HG03103 (cell line): ENCODE results near the gene HLA-DRA.

Source experiments
- ATAC-seq: cut with Tn5 transposase; IDR thresholded peaks from one replicate; pipeline ENCODE4 v1.9.1; 2021; ENCODE audit warnings: low read depth; ENCODE audit not compliant: unreplicated experiment

The HLA-DRA gene

DNA sequence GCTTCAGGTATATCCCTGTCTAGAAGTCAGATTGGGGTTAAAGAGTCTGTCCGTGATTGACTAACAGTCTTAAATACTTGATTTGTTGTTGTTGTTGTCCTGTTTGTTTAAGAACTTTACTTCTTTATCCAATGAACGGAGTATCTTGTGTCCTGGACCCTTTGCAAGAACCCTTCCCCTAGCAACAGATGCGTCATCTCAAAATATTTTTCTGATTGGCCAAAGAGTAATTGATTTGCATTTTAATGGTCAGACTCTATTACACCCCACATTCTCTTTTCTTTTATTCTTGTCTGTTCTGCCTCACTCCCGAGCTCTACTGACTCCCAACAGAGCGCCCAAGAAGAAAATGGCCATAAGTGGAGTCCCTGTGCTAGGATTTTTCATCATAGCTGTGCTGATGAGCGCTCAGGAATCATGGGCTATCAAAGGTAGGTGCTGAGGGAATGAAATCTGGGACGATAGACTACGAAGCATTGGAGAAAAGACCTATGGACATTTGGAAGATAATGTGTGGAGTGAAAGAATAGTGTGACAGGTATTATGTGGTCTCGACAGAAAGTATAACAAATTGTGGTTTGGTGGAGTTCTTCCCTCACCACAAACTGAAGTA, at the start of gene HLA-DRA:
HLA-DRA (plus strand) TSS at position 286 of the 613 bp plus-strand sequence; CDS start at position 350, 64 bp downstream.
- ATAC-seq: no peak

DNA sequence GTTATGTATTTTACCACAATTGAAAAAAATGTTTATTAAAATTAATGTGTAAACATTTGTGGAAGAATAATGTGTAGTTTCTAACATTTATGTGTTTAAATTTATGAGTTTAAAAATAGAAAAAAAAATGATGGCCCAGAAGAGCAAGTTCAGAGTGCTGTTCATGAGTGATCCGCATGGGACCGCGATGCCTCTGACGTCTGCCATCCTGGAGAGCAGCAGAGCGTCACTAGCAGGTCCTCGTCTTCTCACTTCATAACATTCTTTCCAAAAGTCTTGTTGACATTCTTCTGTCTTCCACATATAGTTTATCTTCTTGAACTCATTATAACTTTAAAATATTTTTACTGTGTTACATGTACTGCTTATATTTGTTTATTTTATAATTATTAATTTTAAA, 48.2 kb upstream of the HLA-DRA start:
- ATAC-seq: no peak

GRCh38 chr6:32393665-32394420, 45.8 kb upstream of the HLA-DRA start:
- ATAC-seq: no peak

- ATAC-seq: no peak
Observed at GRCh38 chr6:32396028-32396427, 43.7 kb upstream of the HLA-DRA start.

DNA sequence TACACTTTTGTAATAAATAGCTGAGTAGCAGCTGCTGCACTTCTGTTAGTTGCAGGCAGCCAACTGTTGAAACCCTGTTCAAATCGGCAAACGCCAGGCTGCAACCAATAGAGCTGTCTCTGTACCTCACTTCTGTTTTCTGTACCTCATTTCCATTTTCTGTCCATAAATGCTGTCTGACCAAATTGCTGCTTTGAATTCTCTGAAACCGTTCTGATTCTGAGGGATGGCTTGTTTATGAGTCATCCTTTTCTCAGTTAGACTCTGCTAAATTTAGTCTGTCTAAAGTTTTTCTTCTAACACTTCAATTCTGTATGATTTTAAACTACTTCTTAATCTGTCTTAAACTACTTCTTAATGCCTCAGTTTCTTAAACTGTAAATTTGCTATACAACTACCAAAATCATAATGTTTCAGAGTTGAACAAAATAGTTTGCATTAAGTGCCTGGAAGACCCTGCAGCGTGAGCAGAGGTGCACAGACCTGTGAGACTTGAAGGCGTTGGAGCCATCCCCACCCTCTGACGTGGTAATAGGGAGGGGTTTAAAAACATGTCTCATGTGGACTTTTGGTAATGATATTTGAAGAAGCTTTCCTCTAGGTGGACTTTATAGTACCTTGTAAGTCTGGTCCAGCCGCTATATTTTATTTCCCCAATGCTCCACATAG, 42.3 kb upstream of the HLA-DRA start:
- ATAC-seq: no peak

GRCh38 chr6:32401284-32401963, 38.3 kb upstream of the HLA-DRA start:
- no peak for ATAC-seq

DNA sequence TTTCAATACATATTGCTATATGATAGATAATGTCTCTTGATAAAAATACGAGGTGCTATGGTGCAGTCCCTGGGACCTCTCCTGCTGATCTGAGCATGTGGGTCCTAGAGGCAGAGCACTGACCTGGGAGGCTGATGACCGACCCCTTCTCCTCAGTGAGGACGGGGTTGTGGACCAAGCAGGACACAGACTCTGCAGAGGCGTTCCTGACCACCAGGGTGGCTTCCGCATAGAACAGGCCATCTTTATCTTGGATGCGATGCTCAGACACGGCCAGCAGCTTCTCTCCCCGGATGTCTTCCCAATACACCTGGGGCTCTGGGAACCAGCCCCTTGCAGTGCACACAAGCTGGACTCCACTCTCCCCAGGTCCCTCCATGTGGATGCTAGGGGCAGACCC, 36.9 kb upstream of the HLA-DRA start:
- no peak for ATAC-seq

GRCh38 chr6:32405656-32406055, 34.0 kb upstream of the HLA-DRA start:
- ATAC-seq: no peak

DNA sequence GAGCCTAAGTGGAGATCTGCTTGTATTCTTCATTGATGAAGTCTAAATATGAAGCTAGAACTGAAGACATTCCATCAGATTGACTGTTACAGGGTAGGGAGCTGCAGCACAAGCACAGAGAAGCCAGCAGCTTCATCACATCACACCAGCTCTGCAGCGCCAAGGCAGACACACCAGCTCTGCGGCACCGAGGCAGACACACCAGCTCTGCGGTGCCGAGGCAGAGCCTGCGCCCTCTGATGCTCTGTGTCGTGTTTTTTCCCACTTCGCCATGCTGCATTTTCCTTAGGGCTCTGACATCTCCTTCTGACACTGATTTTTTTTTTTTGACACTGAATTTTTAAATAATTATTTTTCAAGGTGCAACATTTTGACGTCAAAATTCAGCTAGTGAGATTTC, 33.5 kb upstream of the HLA-DRA start:
- ATAC-seq: no peak

DNA sequence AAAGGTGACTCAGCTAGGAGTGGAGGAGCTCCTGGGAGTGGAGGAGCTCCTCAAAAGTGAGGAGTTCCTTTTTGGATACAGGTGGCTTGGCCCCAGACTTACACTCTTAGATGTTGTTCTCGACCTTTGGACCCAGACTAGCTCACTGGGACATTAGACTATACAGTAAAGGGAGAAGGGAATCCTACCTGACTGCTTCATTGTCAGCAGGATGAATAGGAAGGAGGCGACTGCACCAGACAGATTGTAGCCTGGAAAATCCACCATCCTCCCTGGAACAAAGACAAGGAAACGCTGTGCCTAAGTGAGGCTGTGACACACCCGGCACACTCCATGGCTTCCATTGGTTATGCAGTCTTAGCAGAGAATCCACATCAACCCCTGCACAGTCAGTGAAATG, 32.8 kb upstream of the HLA-DRA start, which contains the start of gene BTNL2:
BTNL2 (minus strand) TSS at position 325 of the 400 bp plus-strand sequence; CDS start at position 267, 58 bp downstream.
- no peak for ATAC-seq

- ATAC-seq: no peak
Observed at GRCh38 chr6:32410906-32411305, 28.8 kb upstream of the HLA-DRA start.

DNA sequence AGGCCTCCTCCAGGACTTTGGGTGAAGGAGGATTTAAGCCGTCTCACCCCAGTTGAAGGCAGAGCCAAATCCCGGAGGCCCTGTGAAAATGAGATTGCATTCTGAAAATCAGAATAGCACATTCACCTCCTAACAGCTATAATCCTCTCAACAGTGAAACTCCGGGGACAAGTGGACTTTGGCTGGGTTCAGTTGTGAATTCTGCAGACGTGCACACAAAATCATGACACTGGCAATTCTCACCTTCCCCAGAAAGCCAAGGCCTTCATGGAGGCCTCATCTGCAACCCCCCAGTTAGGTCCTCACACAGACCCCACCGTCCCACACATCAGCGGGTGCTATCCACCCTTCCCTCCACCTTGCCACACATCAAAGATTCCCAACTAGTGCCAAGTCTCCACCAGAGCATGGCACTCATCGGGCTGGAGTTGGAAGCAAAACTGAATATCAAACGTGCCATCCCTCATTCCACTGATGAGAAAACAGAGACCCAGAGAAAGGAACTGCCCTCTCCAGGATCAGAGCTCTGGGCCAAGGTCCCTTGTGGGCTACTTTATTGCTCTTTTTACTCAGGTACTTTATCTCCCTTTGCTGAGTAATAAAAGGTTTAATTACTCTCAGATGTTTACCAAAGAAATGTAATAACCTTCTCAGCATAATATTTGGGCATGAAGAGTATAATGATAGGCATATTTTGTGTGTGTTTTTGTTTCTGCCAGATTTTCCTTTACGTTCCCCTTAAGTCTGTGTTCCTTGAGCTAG, 27.9 kb upstream of the HLA-DRA start:
- ATAC-seq: no peak

DNA sequence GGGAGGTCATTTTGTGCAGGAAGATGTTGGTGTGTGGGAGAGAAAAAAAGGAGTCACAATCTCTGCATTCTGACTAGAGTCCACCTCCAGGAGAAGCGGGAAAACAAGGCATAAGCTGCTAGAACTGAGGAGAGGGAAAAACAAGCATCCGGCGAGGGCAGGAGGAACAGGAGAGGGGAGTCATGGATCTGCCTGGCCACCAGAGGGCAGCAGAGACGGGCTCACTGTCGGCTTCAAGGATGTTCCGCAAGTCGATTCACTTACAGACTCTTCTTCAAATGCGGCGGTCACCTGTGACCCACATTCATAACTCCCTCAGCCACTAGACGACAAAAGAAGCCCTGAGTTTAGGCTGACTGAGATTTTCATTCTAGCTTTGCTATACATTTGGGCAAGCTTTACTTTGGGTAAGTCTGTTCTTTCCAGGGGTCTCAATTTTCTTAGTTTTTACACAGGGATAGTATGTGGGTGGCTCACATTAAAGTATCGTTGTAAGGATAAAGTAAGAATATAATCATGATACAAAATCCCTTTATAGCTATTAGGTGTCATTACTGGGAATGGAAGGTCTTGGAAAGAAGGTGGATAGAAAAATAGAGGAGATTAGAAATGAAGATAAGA, 26.1 kb upstream of the HLA-DRA start:
- ATAC-seq: no peak

DNA sequence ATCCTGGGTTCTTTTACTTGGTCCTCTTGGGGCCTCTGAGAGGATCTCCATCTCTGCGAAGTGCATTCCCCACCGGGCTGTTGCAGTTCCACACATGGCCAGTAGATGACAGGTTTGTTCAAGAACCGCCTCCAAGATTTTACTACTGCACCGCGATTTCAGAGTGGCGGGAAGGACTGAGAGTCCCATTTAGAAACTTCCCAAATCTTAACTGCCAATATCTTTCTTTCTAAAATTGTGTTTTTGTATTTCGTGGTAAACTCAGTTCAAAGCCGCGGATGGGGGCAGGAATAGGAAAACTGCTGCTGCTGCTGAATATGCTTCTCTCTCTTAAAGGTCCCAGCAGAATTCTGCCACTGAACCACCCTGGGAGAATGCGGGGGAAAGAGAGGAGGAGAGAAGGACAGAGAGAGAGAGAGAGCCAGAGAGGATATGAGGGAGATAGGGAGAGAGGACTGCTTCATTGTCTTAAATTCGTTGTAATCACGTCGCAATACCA, 24.1 kb upstream of the HLA-DRA start:
- no peak for ATAC-seq

- no peak for ATAC-seq
Observed at GRCh38 chr6:32416036-32416435, 23.7 kb upstream of the HLA-DRA start.

DNA sequence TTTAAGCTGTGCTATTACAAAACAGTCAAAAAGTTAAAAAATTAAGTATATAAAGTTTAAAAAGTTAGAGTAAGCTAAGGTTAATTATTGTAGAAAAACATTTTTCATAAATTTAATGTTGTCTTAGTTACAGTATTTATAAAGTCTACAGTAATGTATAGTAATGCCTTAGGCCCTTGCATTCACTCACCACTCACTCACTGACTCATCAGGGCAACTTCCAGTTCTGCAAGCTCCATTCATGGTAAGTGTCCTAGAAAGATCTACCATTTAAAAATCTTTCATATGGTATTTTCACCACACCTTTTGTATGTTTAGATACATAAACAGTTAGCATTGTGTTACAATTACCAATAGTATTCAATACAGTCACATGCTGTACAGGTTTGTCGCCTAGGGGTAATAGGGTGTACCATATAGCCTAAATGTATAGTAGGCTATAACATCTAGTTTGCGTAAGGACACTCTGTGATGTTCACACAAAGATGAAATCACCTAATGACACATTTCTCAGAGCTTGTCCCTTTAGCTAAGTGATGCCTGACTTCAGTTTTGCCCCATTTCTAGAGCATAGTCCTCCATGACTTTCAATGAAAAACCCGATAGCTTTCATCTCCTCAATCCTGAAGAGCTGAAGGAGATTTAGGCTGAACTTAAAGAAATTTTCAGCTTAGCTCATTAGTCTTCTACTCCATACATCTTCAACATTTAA, 14.9 kb upstream of the HLA-DRA start:
- ATAC-seq: no peak

- ATAC-seq: no peak
Observed at GRCh38 chr6:32426338-32426737, 13.3 kb upstream of the HLA-DRA start.

DNA sequence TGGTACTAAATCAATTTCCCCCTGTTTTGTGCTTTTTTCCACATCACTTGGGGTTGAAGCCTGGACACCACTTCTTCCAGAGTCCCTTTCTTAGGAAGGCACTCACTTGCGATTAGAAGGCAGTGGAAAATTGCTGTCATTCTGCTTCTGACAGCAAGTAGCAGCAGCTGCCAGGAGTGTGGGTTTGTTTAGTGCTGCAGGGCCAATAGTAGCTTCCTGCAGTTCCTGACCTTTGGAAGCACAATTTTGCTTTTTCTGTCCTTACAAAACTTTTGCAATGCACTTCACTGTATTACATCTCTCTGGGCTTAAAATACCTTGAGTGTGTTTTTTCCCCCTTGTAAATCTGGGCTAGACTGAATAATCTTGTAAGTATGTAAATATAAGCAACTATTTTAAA, 12.5 kb upstream of the HLA-DRA start:
- ATAC-seq: no peak

- ATAC-seq: no peak
Observed at GRCh38 chr6:32427934-32428474, 11.7 kb upstream of the HLA-DRA start.
